Stimulated activated CD4-positive, alpha-beta T cell treated with anti-CD3 and anti-CD28 coated beads, Interleukin-12 subunit alpha, Interleukin-12 subunit beta, amount 100 ng/mL, for 24 hours (primary cell): ENCODE data around the gene KRT8.

Source experiments
- DNase-seq, 2 experiments: peaks; one replicate each; pipeline ENCODE4 v3.0.0-alpha.2; 2020; ENCODE audit warnings: low read depth in 2 of 2

Gene KRT8

DNA sequence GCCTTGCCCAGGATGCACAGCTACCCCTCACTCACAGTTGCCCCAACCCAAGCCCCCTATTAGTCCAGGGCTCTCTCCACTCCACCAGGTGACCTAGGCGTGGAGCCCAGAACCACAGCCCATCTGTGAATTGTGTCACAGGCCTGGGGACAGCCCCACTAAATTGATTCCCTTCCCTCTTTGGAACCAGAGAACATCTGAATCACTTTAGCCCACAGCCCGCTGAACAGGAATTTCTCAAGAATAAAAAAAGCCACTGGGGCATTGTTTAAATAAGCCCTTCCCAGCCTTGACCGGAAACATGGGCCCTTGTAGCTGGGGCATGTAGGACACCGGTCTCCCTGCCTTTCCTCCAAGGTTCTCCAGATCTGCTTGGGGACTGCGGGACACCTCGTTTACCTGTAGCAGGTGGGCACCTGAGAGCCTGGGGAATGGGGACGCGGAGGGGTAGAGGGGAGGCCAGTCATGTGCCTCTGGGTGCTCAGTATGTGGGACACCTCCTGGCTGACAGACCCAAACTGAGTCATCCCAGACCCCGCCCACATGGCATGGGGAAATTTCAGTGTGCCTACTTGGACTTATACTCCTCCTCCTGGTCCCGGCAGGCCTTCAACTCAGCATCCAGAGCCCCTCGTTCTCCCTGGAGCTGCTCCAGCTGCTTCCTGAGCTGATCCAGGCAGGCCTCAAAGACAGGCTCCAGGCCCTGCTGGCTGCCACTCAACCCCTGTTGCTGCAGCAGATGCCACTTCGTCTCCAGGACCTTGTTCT is 57.4 kb downstream of the KRT8 start:
- DNase-seq: no peak
